SK-N-SH treated with all-trans-retinoic acid at 6 μM for 48 hours (cell line): Measurements from ENCODE around the gene FEN1.

Source experiments
- ARNTL ChIP-seq: fragments of 450-650 bp; formaldehyde crosslinking; IDR thresholded peaks from 2 replicates; pipeline ENCODE4 v1.5.0; 2020; ENCODE audit warnings: low read depth, mild to moderate bottlenecking, moderate library complexity, borderline replicate concordance
- ISL1 ChIP-seq: fragments of 250-450 bp; sonication (Bioruptor Pico); IDR thresholded peaks from 2 replicates; pipeline ENCODE4 v2.1.2; 2022; ENCODE audit warnings: mild to moderate bottlenecking, moderate library complexity
- TF ChIP-seq, protein P1 (sequence below): fragments of 250-450 bp; sonication (Bioruptor Pico); IDR thresholded peaks from 2 replicates; pipeline ENCODE4 v1.8.0; 2020; ENCODE audit warnings: mild to moderate bottlenecking, moderate library complexity, borderline replicate concordance

DNA sequence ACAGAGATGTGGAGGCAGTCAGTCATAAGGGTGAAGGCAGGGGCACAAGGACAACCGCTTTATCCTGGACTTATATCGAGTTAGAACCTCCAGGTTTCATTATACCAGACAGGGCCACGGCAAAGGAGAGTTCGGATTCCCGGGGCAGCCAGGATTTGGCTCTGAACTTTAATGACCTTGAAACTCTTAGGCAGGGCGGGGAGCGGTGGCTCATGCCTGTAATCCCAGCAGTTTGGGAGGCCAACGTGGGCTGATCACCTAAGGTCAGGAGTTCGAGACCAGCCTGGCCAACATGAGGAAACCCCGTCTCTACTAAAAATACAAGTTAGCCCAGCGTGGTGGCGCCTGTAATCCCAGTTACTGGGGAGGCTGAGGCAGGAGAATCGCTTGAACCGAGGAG lies 41.3 kb upstream of the FEN1 start:
- TF ChIP-seq, protein P1, sequence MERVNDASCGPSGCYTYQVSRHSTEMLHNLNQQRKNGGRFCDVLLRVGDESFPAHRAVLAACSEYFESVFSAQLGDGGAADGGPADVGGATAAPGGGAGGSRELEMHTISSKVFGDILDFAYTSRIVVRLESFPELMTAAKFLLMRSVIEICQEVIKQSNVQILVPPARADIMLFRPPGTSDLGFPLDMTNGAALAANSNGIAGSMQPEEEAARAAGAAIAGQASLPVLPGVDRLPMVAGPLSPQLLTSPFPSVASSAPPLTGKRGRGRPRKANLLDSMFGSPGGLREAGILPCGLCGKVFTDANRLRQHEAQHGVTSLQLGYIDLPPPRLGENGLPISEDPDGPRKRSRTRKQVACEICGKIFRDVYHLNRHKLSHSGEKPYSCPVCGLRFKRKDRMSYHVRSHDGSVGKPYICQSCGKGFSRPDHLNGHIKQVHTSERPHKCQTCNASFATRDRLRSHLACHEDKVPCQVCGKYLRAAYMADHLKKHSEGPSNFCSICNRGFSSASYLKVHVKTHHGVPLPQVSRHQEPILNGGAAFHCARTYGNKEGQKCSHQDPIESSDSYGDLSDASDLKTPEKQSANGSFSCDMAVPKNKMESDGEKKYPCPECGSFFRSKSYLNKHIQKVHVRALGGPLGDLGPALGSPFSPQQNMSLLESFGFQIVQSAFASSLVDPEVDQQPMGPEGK: no peak
- TF ChIP-seq ISL1 (CRISPR knock-in tag): no peak
- TF ChIP-seq ARNTL: no peak
